Astrocyte of the cerebellum (primary cell): ENCODE measurements around the gene SEC23IP.
A peak's percentile ranks its signal among the peaks of the same experiment; 100 is the strongest.

Experiments
- DNase-seq: peaks from one replicate; pipeline ENCODE4 v3.0.0-alpha.2; 2011; ENCODE audit warnings: low read depth
- H3K4me3 ChIP-seq: 2 replicates; pipeline ENCODE4 v1.5.1; 2011; ENCODE audit warnings: mild to moderate bottlenecking, low read depth, low read length, moderate library complexity
- in situ Hi-C: cut with HindIII; loops from 2 replicates; pipeline ENCODE4 v1.10.0; 2017; ENCODE audit warnings: low sequenced_read_pairs
- TF ChIP-seq, protein P1 (sequence below): IDR thresholded peaks from 2 replicates; pipeline ENCODE4 v1.5.1; 2012; ENCODE audit warnings: low read length, low read depth, moderate library complexity, mild to moderate bottlenecking; ENCODE audit errors: missing control alignments

SEC23IP gene

GRCh38 chr10:119928411-119928810 is 35.9 kb downstream of the SEC23IP start:
- in situ Hi-C loops, result no loop called here
- H3K4me3 ChIP-seq, result no peak overlapping the region
- no peak for DNase-seq
- TF ChIP-seq, protein P1, sequence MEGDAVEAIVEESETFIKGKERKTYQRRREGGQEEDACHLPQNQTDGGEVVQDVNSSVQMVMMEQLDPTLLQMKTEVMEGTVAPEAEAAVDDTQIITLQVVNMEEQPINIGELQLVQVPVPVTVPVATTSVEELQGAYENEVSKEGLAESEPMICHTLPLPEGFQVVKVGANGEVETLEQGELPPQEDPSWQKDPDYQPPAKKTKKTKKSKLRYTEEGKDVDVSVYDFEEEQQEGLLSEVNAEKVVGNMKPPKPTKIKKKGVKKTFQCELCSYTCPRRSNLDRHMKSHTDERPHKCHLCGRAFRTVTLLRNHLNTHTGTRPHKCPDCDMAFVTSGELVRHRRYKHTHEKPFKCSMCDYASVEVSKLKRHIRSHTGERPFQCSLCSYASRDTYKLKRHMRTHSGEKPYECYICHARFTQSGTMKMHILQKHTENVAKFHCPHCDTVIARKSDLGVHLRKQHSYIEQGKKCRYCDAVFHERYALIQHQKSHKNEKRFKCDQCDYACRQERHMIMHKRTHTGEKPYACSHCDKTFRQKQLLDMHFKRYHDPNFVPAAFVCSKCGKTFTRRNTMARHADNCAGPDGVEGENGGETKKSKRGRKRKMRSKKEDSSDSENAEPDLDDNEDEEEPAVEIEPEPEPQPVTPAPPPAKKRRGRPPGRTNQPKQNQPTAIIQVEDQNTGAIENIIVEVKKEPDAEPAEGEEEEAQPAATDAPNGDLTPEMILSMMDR, result no peak

- no peak for DNase-seq
- in situ Hi-C loops, result no loop called here
- TF ChIP-seq, protein P1, result no peak
- no peak overlapping the region for H3K4me3 ChIP-seq
Measured at GRCh38 chr10:119931871-119932270, 39.3 kb downstream of the SEC23IP start.

GRCh38 chr10:119932631-119933030 is 40.1 kb downstream of the SEC23IP start:
- H3K4me3 ChIP-seq, result no peak overlapping the region
- TF ChIP-seq, protein P1, result no peak
- in situ Hi-C loops, result no loop called here
- DNase-seq, result no peak

GRCh38 chr10:119933179-119933578 is 40.6 kb downstream of the SEC23IP start:
- in situ Hi-C loops, result no loop called here
- TF ChIP-seq, protein P1, result peak; percentile 54
- DNase-seq, result peak; percentile 22
- H3K4me3 ChIP-seq, result no peak overlapping the region

DNA sequence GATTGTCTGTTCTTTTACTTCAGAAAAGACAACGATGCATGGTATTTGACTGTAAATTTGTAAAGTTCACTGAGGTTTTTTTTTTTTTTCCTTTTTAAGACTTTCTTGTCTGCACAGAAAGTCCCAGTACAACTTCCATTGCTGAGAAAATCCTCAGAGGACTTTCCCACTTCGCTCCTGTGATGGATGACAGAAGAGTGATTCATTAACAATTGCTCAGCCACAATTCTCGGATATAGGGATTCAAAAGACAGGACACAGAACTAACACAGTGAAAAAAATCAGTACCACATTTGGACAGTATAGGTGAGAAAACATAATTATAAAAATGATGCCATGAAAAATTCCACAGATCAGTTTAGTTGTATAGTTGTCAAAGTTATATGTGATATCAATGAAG is 48.0 kb downstream of the SEC23IP start:
- in situ Hi-C loops, result no loop called here
- no peak overlapping the region for H3K4me3 ChIP-seq
- no peak for DNase-seq
- TF ChIP-seq, protein P1, result no peak

DNA sequence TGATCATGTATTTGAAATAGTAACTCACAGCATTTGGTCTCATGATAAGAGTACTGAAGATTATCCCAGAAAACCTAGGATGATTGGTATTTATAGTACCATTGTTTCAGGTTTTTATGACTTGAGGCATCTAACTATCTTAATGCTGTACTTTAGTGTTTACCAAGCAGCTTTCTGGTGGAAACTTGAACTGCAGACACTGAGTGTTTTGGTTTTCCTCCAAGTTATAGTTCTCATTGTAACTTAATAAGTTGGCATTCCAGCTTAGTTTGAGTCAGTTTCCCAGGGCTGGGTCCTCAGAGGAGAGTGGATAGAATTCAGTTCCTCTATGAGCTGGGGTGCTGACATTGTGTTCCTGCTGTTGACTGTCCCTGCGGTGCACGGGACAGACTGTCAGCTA is 50.4 kb downstream of the SEC23IP start:
- in situ Hi-C loops, result no loop called here
- TF ChIP-seq, protein P1, result no peak
- no peak overlapping the region for H3K4me3 ChIP-seq
- no peak for DNase-seq

DNA sequence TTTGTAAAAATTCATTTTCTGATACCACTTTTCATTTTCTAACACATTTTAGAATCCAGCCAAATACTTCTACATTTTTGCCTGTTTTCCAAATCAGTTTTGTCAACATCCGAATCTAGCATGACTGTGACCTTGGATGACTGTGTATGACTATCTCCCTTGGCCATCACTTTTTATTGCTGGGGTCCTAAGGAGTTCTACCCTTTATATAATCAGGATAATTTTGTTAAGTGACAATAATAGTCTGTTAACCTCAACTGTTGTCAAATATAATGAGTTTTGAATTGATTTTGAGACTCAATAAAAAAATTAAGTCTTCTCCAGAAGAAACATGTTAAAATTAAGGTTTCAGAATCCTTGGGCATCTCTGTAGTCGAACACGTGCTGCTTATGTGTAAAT is 53.3 kb downstream of the SEC23IP start:
- H3K4me3 ChIP-seq, result no peak overlapping the region
- in situ Hi-C loops, result no loop called here
- TF ChIP-seq, protein P1, result no peak
- DNase-seq, result no peak
